ENCODE results near the gene EBNA1BP2. TPM values are rescaled to one million over a fixed set of nuclear protein-coding genes. Genes with fewer than 3 reads are reported as not detected.
"Not testable (repeated sequence)": the region's sequence is repeated elsewhere in the genome, so short reads cannot be mapped to it uniquely, and the experiment has no call there.

The EBNA1BP2 gene
- polyA plus RNA-seq, 1 experiment: 62.0 TPM

GRCh38 chr1:43128816-43129215, 43.3 kb downstream of the EBNA1BP2 start:
- no peak for DNase-seq (ENCODE audit: low read depth, low spot score)
- POLR2A ChIA-PET: no interaction called here
- CTCF ChIA-PET: no interaction called here

GRCh38 chr1:43123031-43123430, 49.1 kb downstream of the EBNA1BP2 start:
- ChIA-PET CTCF (no interaction called here), POLR2A (no interaction called here)
- no peak for TF ChIP-seq CTCF (IDR thresholded peaks at IDR 0.05; ENCODE audit: low read depth, low read length)
- Histone ChIP-seq H3K27ac (ENCODE audit: low read depth, low read length) (no peak overlapping the region), H3K4me3 (ENCODE audit: low read depth, low read length) (no peak overlapping the region), H3K9me3 (ENCODE audit: control insufficient read depth, insufficient read depth, low read length) (no peaks in the 10 kb centered on the region), H3K27me3 (ENCODE audit: control insufficient read depth, insufficient read depth, low read length) (peaks cover 2% of the 10 kb centered on the region)
- DNase-seq (ENCODE audit: low read depth, low spot score): no peak

More at GRCh38 chr1:43128816-43129215, 43.3 kb downstream of the EBNA1BP2 start:
- no peak overlapping the region for H3K4me3 ChIP-seq (ENCODE audit: low read depth, low read length)
- H3K27me3 ChIP-seq (ENCODE audit: control insufficient read depth, insufficient read depth, low read length): peaks cover 15% of the 10 kb centered on the region
- H3K27ac ChIP-seq (ENCODE audit: low read depth, low read length): no peak overlapping the region
- no peaks in the 10 kb centered on the region for H3K9me3 ChIP-seq (ENCODE audit: control insufficient read depth, insufficient read depth, low read length)
- TF ChIP-seq CTCF (IDR thresholded peaks at IDR 0.05; ENCODE audit: low read depth, low read length): no peak

GRCh38 chr1:43121256-43121900, 50.7 kb downstream of the EBNA1BP2 start:
- ChIA-PET POLR2A (no interaction called here), CTCF (no interaction called here)
- no peaks in the 10 kb centered on the region for H3K27me3 ChIP-seq (ENCODE audit: control insufficient read depth, insufficient read depth, low read length)
- no peak for DNase-seq (ENCODE audit: low read depth, low spot score)
- no peak overlapping the region for H3K4me3 ChIP-seq (ENCODE audit: low read depth, low read length)
- H3K9me3 ChIP-seq (ENCODE audit: control insufficient read depth, insufficient read depth, low read length): no peaks in the 10 kb centered on the region
- no peak overlapping the region for H3K27ac ChIP-seq (ENCODE audit: low read depth, low read length)
- TF ChIP-seq CTCF (IDR thresholded peaks at IDR 0.05; ENCODE audit: low read depth, low read length): no peak

- H3K4me3 ChIP-seq (ENCODE audit: low read depth, low read length); CTCF ChIA-PET; H3K27me3 ChIP-seq (ENCODE audit: control insufficient read depth, insufficient read depth, low read length); POLR2A ChIA-PET; H3K9me3 ChIP-seq (ENCODE audit: control insufficient read depth, insufficient read depth, low read length); H3K27ac ChIP-seq (ENCODE audit: low read depth, low read length); DNase-seq (ENCODE audit: low read depth, low spot score): not testable (repeated sequence)
Measured at GRCh38 chr1:43119928-43120586, 52.0 kb downstream of the EBNA1BP2 start.

Small RNAs within 50 kb of the gene (small RNA-seq; reads per million reads assigned to genes)
- not detected for gene RNA5SP46 (ENCODE audit: insufficient read length, low read depth)

Other genes starting within 250 kb of the EBNA1BP2 start
- gene SLC2A1, start 213.4 kb downstream of the EBNA1BP2 start, polyA plus RNA-seq (2011; rRNA removed): 114 and 140 TPM in 2 replicates
- 0.55 and 0.58 TPM in 2 replicates for gene CFAP57, start within 50 bp of the EBNA1BP2 start, polyA plus RNA-seq (2011; rRNA removed)
- not detected in 2 replicates for gene TMEM125, start 97.7 kb upstream of the EBNA1BP2 start, polyA plus RNA-seq (2011; rRNA removed)
- gene C1orf210, start 113.3 kb upstream of the EBNA1BP2 start, polyA plus RNA-seq (2011; rRNA removed): not detected in 2 replicates
- gene TIE1, start 128.7 kb upstream of the EBNA1BP2 start, polyA plus RNA-seq (2011; rRNA removed): 0.76 and 1.3 TPM in 2 replicates
- not detected in 2 replicates for gene MPL, start 165.5 kb upstream of the EBNA1BP2 start, polyA plus RNA-seq (2011; rRNA removed)
- 22.8 and 27.5 TPM in 2 replicates for gene CDC20, start 186.7 kb upstream of the EBNA1BP2 start, polyA plus RNA-seq (2011; rRNA removed)
- gene ELOVL1, start 195.7 kb upstream of the EBNA1BP2 start, polyA plus RNA-seq (2011; rRNA removed): 165 and 167 TPM in 2 replicates
- gene MED8, start 217.5 kb upstream of the EBNA1BP2 start, polyA plus RNA-seq (2011; rRNA removed): 59.3 and 63.7 TPM in 2 replicates
- 9.4 and 10.4 TPM in 2 replicates for gene SZT2, start 217.6 kb upstream of the EBNA1BP2 start, polyA plus RNA-seq (2011; rRNA removed)

Data from AG04450 (cell line).